ENCODE data around the gene ANKDD1A.

The ANKDD1A gene

GRCh38 chr15:64926661-64927060 lies 15.0 kb downstream of the ANKDD1A start:
- DNase-seq = no peak

GRCh38 chr15:64928626-64929220 lies 17.0 kb downstream of the ANKDD1A start:
- DNase-seq = no peak

- DNase-seq = no peak
These were observed 18.4 kb downstream of the ANKDD1A start for GRCh38 chr15:64930019-64930652.

DNA sequence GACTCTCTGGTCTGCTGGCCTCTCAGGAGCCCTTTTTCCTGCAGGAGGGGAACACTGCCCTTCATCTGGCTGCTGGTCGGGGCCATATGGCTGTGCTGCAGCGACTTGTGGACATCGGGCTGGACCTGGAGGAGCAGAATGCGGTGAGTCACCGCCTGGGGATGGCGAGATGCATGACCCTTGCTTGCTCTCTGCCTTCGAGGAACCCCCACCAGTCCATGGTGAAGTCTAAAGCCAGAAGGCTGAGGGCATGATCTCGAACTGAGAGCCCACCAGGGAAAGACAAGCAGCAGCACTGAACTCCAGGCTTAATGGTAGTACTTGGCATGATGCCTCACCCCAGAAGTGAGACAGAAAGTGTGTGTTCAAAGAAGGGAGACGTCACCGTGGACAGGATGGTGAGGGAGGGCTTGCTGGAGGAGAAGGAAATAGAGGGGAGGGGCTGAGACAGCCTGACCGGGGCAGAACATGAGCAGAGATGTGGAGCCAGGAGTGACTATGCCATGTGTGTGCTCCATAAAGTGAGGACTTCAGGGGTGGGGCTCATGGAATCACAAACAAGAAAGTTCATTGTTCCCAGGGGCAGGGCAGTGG lies 19.2 kb downstream of the ANKDD1A start:
- no peak for DNase-seq

DNA sequence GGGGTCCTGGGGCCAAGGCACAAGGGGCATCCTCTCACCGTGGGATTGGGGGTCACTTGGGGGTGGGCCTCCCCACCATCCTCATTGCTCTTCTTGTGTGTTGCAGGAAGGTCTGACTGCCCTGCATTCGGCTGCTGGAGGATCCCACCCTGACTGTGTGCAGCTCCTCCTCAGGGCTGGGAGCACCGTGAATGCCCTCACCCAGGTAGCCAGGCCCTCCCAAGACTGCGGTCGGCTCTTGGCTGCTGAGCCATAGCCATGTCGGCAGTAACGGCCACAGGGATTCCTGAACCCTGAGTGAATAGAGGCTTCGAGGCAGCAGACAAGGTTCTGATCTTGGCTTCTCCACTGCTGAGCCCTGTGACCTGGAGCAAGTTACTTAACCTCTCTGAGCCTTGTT lies 19.7 kb downstream of the ANKDD1A start:
- no peak for DNase-seq

DNA sequence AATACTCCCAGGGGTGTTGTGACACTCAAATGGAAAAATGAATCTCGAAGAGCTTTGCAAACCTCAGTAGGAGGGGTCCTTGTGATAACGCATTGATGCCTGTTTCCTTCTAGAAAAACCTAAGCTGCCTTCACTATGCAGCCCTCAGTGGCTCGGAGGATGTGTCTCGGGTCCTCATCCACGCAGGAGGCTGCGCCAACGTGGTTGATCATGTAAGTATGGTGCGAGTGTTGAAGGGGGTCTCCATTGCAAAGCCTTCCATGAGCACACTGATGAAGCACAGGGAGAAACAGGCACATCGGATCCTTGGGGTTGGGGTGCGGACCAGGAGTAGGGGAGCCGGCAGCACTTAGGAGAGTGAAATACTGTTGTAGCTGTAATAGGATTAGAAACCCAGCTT lies 22.3 kb downstream of the ANKDD1A start:
- no peak for DNase-seq

DNA sequence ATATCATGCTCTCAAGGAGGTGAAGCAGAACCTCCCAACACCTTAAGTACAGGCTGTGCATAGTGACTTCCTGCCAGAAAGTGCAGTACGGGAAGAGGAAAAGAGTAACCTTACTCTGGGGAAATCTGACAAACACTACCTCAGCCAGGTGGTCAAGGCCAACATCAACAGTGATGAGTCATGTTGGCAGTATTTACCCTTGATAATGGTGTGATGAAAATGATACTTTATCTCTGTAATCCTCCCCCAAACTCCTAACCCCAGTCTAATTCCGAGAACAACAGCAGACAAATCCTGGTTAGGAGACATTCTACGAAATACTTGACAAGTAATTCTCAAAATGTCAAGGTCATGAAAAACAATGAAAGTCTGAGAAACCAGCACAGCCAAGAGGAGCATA lies 26.5 kb downstream of the ANKDD1A start:
- no peak for DNase-seq

DNA sequence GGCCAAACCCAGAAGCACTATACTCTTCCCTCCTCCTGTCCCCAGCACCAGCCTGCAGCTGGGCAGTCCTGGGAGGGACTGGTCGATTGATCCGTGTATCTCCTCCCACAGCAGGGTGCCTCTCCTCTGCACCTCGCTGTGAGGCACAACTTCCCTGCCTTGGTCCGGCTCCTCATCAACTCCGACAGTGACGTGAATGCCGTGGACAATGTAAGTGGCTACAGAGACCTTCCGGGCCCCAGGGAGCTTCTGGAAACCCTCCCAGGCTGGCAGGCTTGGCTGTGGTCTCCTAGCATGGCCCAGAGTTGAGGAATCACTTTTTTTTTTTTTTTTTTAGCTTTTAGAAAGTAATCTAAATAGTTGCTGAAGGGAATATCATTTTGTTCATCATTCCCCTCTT lies 30.7 kb downstream of the ANKDD1A start:
- DNase-seq = no peak

DNA sequence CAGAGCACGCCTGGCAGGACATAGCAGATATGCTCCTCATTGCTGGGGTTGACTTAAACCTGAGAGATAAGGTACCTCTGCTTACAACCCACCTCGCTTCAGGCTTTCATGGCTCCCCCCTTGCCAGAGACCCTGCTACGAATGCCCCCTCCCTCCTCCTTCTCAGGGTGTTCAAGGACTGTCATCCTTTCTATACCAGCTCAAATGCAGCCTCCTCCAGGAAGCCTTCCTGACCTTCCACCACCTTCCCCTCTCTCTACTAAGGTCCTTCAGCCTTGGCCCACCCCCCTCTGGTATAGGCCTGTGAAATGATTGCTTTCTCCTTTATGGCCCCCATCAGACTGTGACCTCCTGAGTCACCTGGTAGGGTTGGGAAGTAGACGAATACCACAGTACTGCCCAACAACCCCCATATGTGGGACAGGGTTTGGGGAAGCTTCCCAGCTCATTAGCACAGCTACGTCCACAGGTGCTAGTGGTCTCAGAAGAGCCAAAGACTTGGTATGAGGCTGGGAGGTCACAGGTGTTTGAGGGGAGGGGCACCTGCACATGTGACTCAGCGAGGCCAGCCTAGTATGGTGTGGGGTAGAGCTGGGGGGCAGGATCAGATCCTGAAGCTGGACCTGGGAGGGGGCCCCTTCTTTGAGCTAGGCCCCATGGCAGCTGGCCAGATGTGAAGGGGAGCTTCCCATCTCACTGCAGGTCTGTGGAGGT lies 32.0 kb downstream of the ANKDD1A start:
- no peak for DNase-seq

GRCh38 chr15:64944961-64945360 lies 33.3 kb downstream of the ANKDD1A start:
- no peak for DNase-seq

- no peak for DNase-seq
These were observed 35.5 kb downstream of the ANKDD1A start for GRCh38 chr15:64947211-64947610.

- DNase-seq = no peak
These were observed 37.2 kb downstream of the ANKDD1A start for GRCh38 chr15:64948916-64949315.

GRCh38 chr15:64949383-64950186 lies 37.9 kb downstream of the ANKDD1A start:
- no peak for DNase-seq

- no peak for DNase-seq
These were observed 39.2 kb downstream of the ANKDD1A start for GRCh38 chr15:64950888-64951287.

GRCh38 chr15:64951777-64952418 lies 40.2 kb downstream of the ANKDD1A start:
- DNase-seq = no peak

GRCh38 chr15:64954395-64954794 lies 42.7 kb downstream of the ANKDD1A start:
- no peak for DNase-seq

GRCh38 chr15:64959128-64959527 lies 47.4 kb downstream of the ANKDD1A start:
- no peak for DNase-seq

GRCh38 chr15:64960153-64960552 lies 48.5 kb downstream of the ANKDD1A start:
- no peak for DNase-seq

- no peak for DNase-seq
These were observed 49.3 kb downstream of the ANKDD1A start for GRCh38 chr15:64961013-64961412.

- no peak for DNase-seq
These were observed 57.7 kb downstream of the ANKDD1A start for GRCh38 chr15:64969401-64969800.

GRCh38 chr15:64970698-64971097 lies 59.0 kb downstream of the ANKDD1A start:
- no peak for DNase-seq

DNA sequence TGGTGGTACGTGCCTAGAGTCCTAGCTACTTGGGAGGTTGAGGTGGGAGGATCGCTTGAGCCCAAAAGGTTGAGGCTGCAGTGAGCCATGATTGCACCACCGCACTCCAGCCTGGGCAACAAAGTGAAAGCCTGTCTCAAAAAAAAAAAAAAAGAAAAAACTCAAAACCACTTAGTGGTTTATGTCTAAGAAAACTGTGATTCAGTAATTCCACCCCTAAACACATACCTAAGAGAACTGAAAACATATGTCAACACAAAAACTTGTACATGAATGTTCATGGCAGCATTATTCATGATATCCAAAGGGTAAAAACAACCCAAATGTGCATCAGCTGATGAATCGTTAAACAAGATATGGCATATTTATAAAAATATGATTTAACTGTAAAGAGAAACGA lies 63.7 kb downstream of the ANKDD1A start:
- DNase-seq = no peak

DNA sequence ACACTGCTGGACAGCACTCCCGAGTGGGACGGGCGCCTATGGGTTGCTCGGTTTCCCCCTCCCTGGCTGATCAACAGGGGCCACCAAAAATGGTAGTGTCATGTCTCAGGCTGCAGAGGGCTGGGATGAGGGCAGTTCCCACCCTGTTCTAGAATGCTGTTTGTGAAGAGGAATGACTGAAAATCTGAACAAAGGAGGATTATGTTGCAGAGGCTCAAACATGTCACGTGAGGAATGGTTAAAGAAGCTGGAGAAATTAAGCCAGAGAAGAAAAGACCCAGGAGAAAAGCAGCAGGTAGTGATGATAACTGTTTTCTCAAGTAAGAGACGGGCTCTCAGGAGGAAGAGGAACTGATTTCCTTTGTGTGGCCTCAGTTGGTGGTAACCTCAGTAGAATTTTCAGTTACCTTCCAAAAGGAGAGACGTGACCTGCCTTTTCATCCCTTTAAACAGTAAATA lies 67.6 kb downstream of the ANKDD1A start:
- DNase-seq = no peak
